NB4 (cell line): ENCODE results near the gene C2CD3.
"Not testable (repeated sequence)": the region's sequence is repeated elsewhere in the genome, so short reads cannot be mapped to it uniquely, and the experiment has no call there.

Experiments used
- POLR2A ChIP-seq: IDR thresholded peaks from 2 replicates; pipeline ENCODE4 v1.6.1; 2011; ENCODE audit warnings: mild to moderate bottlenecking; ENCODE audit not compliant: insufficient read length; ENCODE audit errors: extremely low read depth
- TF ChIP-seq, protein P1 (sequence below): IDR thresholded peaks from one replicate; pipeline ENCODE4 v1.5.1; 2012; ENCODE audit warnings: low read depth, low read length

DNA sequence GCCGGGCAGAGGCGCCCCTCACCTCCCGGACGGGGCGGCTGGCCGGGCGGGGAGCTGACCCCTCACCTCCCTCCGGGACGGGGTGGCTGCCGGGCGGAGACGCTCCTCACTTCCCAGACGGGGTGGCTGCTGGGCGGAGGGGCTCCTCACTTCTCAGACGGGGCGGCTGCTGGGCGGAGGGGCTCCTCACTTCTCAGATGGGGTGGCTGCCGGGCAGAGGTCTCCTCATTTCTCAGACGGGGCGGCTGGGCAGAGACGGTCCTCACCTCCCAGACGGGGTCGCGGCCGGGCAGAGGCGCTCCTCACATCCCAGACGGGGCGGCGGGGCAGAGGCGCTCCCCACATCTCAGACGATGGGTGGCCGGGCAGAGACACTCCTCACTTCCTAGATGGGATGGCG, 41.7 kb downstream of the C2CD3 start:
- TF ChIP-seq, protein P1, sequence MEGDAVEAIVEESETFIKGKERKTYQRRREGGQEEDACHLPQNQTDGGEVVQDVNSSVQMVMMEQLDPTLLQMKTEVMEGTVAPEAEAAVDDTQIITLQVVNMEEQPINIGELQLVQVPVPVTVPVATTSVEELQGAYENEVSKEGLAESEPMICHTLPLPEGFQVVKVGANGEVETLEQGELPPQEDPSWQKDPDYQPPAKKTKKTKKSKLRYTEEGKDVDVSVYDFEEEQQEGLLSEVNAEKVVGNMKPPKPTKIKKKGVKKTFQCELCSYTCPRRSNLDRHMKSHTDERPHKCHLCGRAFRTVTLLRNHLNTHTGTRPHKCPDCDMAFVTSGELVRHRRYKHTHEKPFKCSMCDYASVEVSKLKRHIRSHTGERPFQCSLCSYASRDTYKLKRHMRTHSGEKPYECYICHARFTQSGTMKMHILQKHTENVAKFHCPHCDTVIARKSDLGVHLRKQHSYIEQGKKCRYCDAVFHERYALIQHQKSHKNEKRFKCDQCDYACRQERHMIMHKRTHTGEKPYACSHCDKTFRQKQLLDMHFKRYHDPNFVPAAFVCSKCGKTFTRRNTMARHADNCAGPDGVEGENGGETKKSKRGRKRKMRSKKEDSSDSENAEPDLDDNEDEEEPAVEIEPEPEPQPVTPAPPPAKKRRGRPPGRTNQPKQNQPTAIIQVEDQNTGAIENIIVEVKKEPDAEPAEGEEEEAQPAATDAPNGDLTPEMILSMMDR: not testable (repeated sequence)
- not testable (repeated sequence) for TF ChIP-seq POLR2A
